Pulmonary artery endothelial cell (primary cell): ENCODE results near the gene NDUFB1. TPM values are rescaled to one million over a fixed set of nuclear protein-coding genes. Genes with fewer than 3 reads are reported as not detected.

Source experiments
- DNase-seq: peaks from one replicate; pipeline ENCODE4 v3.0.0-alpha.2; 2011; ENCODE audit warnings: low read depth, low spot score
- total RNA-seq: library from RNA; depleted of rRNA; stranded (reverse); fragments of >200 nt; gene quantifications from 2 replicates; pipeline ENCODE4 v1.2.3, GENCODE V29; 2014

The NDUFB1 gene
- total RNA-seq, result 140 and 236 TPM in 2 replicates

DNA sequence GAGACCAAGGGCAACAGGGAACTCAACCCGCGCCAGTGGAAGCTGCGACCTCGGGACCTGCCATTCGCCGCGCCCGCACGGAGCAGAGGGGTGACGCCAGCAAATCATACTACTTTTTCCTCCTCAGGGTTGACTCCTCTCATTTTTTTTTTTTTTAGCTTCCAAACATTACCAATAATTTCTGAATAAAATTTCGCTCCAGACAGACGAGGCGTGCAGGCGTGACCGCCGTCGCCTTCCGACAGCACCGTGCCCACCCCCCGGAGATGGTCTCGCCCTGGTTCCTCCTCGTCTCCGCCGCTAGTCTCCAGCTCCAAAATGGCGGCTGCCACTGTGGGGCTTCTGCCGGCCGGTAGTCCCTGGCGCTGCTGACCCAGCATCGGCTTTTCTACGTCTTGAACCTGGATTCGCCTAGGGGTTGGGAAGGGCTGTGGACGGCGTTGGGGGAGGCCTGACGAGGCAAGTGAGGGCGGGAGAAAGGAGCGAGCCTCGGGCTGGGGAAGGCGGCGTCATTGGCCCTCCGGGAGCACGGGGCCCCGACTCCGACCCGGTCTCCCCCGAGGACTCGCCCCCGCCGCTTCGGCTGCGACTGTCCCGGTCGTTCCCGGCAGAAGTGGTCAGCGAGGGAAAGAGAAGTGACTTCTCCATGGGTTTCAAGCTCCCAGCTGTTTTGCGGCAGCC lies at the start of gene NDUFB1, which contains the start of gene CPSF2:
NDUFB1 (minus strand) TSS at position 37 of the 681 bp plus-strand sequence. CDS start 4,069 bp downstream, outside the sequence.
CPSF2 (plus strand) TSS at position 300 of the 681 bp plus-strand sequence. CDS start 9,016 bp downstream, outside the sequence.
- peak; percentile 30 for DNase-seq

DNA sequence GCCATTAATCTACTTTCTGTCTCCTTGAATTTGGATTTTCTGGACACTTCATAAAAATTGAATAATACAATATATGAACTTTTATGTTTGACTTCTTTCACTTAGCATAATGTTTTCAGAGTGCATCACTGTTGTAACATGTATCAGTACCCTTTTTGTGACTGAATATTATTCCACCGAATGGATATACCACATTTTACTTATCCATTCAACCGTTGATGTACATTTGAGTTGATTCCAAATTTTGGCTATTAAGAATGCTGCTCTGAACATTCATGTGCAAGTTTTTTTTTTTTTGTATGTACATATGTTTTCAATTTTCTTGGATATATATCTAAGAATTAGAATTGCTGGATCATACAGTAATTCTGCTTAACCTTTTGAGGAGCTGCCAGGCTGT lies 43.5 kb upstream of the NDUFB1 start:
- no peak for DNase-seq

- DNase-seq, result no peak
Observed at GRCh38 chr14:92161521-92161920, 40.0 kb upstream of the NDUFB1 start.

DNA sequence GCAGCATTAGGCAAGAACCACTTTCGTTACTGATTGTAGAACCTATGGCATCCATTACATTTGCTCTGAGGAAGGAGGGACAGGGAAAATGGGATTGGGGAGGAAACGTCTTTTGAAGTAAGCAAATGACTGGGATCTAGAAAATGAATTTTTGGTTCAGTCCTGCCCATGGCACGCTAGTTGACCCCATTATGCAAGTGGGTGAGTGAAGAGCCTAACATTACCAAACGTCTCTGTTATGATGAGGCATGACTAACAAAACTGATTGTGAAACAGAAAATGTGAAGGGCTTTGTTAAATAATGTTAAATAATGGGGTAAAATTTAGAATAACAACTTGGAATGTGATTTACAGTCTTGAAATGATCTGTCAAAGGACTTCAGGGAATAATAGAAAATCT lies 39.1 kb upstream of the NDUFB1 start:
- no peak for DNase-seq

- DNase-seq, result no peak
Observed at GRCh38 chr14:92154283-92154942, 32.9 kb upstream of the NDUFB1 start.

DNA sequence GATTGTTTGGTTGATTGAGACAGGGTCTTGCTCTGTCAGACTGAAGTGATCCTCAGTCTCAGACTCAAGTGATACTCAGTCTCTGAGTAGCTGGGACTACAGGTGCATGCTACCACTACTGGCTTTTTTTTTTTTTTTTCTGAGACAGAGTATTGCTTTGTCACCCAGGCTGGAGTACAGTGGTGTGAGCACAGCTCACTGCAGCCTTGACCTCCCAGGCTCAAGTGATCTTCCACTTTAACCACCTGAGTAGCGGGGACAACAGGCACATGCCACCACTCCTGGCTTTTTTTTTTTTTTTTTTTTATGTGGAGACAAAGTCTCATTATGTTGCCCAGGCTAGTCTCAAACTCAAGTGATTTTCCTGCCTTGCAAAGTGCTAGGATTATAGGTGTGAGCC lies 32.1 kb upstream of the NDUFB1 start:
- DNase-seq, result no peak

DNA sequence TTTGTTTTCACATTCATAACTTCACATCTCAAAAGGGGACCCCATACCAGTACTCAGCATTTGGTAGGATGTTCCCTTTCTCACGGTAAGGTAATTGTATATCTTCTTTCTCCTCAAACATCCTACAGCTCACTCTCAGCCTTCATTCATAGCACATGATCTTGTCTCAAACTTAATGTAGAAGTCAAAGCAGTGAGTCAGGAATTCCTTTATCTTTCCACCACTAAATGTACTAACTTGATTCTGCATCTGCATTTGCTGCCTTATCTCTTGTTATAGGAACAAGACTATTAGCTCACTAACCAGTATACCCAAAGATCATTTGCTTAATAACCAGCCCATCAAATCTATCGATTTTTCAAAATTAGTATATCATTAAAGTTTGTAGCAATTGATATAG lies 23.2 kb upstream of the NDUFB1 start:
- DNase-seq, result no peak

GRCh38 chr14:92143962-92144361 lies 22.5 kb upstream of the NDUFB1 start:
- DNase-seq, result no peak

- no peak for DNase-seq
Observed at GRCh38 chr14:92143309-92143708, 21.8 kb upstream of the NDUFB1 start.

GRCh38 chr14:92135269-92135668 lies 13.8 kb upstream of the NDUFB1 start:
- DNase-seq, result no peak

GRCh38 chr14:92134456-92134855 lies 12.9 kb upstream of the NDUFB1 start:
- DNase-seq, result no peak

DNA sequence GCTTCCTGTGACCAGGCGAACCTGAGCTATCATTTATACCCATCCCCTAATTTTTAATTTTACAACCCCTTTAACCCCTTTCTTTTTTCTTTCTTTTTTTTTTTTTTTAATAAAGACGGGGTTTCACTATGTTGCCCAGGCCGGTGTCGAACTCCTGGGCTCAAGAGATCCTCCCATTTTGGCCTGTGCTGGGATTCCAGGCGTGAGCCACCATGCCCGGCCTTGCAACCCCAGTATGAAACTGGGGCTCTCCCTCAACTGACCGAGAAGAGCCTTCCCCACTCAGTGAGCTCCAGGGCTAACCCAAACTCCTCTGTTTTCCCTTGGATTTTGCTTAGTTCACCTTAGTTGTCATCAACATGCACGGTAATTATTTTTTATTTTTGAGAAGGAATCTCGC lies 1.3 kb upstream of the NDUFB1 start:
- DNase-seq, result no peak

- DNase-seq, result no peak
Observed at GRCh38 chr14:92122351-92122677, 808 bp upstream of the NDUFB1 start.

DNA sequence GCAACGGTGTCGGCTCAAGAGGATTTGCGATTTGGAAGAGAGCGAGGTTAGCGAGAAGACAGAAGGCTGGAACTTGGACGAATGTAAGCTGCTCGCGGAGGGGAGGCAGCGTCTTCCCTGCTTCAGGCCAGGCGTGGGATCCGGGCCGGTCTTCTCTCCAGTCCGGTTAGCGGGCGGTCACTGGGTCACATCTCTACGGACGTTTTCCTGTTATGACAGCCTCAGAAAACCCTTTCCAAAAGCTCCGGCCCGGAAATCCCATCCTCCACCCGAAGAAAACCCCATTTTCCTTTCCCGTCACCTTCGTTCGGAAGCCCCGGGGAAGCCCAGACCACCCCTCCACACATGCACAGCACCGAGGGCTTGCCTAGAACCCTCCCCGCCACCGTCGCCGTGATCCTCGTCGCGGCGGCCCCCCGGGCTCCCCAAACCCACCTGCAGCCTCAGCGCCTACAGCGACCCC lies 268 bp downstream of the NDUFB1 start:
- DNase-seq, result no peak

DNA sequence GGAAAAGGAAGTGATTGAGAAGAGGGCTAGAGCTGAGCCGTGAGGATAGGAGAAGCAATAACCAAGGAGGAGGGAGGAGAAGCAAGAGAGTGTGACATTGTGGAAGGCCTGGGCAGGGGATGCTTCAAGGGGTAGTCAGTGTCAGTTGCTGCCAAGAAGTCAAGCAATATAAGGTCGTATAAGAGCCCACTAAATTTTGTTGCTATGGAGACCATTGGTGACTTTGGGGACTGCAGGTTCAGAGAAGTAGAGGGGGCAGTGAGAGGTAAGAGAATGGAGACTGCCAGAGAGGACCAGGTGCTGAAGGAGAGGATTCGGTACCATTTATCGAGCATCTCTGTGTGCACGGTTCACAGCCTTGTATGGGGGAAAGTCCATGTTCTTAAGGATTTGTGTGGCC lies 12.0 kb downstream of the NDUFB1 start:
- DNase-seq, result no peak

DNA sequence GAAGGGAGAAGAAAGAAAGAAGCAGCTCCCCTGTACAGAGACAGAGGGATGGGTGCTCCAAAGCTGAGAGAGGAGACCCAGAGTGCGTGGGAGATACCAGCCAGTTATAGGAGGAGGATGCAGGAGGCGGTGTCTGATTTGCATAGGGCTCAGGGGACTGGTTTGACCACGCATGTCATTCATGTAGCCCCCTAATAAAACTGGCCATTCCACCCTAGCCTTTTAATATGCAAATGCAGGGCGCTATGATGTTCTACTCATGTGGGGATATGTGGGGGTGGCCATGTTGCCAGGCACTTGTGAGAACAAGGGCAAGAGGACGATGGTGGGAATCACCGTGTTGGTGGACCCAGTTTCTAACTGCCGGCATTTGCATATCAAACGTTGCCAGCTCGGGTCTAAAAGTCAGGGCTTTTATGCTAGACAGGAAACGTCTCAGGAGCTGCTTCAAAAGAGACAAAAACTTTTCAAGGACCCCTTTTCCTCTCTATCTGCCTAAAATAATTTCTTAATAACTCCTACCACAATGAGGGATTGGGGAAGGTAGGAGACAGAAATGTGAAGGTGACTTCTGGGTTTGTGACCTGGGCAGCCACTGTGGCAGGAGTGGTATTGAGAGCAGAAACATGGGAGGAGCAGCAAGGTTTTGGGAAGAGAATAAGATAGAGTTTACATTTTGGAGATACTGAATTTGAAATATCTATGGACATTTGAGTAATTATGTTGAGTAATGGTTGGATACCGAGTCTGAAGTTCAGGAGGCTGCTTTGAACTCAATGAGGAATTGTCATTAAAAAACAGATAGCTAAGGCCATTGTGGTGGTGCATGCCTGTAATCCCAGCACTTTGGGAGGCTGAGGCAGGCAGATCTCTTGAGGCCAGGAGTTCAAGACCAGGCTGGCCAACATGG lies 12.9 kb downstream of the NDUFB1 start:
- no peak for DNase-seq

DNA sequence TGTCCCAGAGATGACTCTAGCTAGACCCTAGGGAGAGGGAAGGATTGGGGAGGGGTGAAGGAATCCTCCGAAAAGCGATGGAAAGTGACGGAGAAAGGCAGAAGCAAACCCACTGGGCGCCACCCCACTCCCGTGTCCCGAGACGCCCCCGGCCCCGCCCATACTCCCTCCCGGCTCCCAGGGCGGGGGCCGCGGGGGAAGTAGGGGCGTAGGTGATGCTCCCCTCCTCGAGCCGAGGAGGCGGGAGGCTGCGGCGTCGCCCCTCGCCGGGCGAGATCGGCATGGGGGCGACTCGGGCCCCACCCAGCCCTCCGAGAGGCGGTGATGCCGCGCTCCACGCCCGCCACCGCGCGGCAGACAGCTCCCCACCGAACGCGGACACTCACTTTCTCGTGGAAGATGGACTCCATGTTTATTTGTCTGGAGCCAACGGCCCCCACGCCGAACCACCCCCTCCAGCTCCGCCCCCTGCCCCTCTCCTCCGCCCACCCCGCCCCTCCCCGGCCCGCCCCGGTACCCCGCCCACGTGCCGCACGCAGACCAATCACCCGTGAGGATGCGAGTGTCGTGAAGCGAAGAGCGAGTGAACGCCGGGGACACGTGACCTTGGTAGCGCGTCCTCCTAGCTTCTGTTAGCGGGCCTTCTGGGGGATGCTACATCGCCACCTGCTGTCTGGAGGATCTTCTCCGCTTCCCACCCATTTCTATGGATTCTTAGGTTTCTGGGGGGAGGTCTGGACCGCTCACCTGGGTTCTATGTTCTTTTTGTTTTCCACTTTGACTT lies 15.2 kb downstream of the NDUFB1 start, which contains the start of gene ATXN3:
ATXN3 (minus strand) TSS at position 440 of the 784 bp plus-strand sequence; CDS start at position 410, 30 bp downstream.
- peak; percentile 96 for DNase-seq

GRCh38 chr14:92105893-92106142 lies 15.7 kb downstream of the NDUFB1 start:
- no peak for DNase-seq

DNA sequence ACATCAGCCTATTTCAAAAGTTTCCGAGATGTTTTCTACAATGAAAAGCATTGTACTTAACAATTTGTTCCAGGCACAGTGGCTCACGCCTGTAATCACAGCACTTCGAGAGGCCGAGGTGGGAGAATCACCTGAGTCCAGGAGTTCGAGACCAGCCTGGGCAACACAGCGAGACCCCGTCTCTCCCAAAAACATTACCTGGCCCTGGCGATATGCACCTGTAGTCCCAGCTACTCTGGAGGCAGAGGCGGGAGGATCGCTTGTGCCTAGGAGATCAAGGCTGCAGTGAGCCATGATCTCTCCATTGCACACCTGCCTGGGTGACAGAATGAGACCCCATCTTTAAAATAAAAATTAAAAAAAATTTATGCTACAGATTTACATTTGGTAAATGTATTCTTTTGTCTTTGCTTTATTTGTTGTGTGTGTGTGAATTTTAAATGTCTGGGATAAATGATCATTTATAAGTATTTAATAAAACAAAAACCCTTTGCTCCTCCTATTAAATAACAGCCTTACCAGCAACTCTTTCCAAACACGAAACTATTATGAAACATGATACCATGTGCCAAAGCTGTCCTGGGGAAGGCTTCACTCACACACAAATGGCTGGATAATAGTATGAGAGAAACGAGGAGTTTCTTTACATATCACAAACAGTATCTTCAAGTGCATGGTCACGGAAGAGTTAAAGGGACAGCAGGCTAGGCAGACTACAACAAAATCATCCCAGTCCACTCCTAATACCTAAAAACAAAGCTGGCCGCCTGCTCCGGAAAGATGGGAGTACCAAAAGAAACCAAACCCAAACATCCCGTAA lies 16.2 kb downstream of the NDUFB1 start:
- no peak for DNase-seq

- DNase-seq, result no peak
Observed at GRCh38 chr14:92103363-92103989, 18.0 kb downstream of the NDUFB1 start.
